Testis (tissue), 2 donors: ENCODE results near the gene PABPC1L.

Source experiments
- POLR2A ChIP-seq: fragments of 450-650 bp; IDR thresholded peaks from one replicate; pipeline ENCODE4 v1.6.1; 2017; ENCODE audit warnings: antibody characterized with exemption, mild to moderate bottlenecking, moderate library complexity
- TF ChIP-seq, protein P1 (sequence below), 3 experiments: fragments of 450-650 bp in 2 of 3; fragments of 200-600 bp in 1 of 3; sonication (generic) in 1 of 3; IDR thresholded peaks; one replicate each; pipeline ENCODE4 v1.5.1; 2016 to 2019; ENCODE audit warnings: antibody characterized with exemption in 3 of 3, mild to moderate bottlenecking in 2 of 3, moderate library complexity in 1 of 3

DNA sequence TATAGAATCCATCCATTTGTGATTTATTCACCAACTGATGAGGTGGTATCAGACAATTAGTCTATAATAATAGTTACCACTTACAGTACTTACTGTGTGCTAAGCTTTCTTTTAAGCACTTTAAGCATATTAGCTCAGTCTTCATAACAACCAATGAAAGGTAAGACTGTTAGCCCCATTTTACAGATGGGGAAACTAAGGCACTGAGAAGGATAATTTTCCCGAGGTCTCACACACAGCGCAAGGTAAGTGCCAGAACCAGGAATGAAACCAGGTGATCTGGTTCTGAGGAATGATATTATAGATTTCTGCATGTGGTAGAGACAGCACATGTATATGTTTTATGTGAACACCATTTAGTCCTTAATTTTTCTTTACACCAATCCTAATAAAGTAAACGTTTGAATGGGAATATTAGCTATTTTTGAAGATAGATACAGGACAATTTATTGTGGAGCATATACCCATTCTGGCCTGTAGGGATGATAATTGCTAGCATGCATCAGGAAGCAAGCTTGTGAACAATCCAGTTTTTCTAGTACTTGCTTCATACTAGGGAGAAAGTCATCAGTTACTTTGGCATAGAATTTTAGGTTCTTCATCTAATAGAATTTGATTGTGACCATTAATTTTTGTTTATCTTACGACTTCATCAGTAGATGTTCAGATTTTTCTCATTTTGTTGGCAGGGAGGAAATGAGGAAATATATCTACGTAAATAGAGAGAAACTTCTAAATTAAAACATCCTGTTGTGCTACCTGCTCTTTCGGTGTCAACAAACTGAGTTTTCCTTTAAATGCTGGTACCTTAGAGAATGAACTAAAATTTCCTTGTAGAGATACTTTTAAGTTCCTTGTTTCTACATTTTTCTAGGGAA lies 21.4 kb upstream of the PABPC1L start:
- no peak for TF ChIP-seq POLR2A
- TF ChIP-seq, protein P1, sequence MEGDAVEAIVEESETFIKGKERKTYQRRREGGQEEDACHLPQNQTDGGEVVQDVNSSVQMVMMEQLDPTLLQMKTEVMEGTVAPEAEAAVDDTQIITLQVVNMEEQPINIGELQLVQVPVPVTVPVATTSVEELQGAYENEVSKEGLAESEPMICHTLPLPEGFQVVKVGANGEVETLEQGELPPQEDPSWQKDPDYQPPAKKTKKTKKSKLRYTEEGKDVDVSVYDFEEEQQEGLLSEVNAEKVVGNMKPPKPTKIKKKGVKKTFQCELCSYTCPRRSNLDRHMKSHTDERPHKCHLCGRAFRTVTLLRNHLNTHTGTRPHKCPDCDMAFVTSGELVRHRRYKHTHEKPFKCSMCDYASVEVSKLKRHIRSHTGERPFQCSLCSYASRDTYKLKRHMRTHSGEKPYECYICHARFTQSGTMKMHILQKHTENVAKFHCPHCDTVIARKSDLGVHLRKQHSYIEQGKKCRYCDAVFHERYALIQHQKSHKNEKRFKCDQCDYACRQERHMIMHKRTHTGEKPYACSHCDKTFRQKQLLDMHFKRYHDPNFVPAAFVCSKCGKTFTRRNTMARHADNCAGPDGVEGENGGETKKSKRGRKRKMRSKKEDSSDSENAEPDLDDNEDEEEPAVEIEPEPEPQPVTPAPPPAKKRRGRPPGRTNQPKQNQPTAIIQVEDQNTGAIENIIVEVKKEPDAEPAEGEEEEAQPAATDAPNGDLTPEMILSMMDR (IDR thresholded peaks at IDR 0.05): peak in 2 of 3 experiments; percentile 26 to 29
